ENCODE measurements around the gene LMO2. TPM values are rescaled to one million over a fixed set of nuclear protein-coding genes. Genes with fewer than 3 reads are reported as not detected.

The LMO2 gene
- total RNA-seq, 6 experiments from 2014 or later: 3.6 to 7.6 (median 4.9) TPM

DNA sequence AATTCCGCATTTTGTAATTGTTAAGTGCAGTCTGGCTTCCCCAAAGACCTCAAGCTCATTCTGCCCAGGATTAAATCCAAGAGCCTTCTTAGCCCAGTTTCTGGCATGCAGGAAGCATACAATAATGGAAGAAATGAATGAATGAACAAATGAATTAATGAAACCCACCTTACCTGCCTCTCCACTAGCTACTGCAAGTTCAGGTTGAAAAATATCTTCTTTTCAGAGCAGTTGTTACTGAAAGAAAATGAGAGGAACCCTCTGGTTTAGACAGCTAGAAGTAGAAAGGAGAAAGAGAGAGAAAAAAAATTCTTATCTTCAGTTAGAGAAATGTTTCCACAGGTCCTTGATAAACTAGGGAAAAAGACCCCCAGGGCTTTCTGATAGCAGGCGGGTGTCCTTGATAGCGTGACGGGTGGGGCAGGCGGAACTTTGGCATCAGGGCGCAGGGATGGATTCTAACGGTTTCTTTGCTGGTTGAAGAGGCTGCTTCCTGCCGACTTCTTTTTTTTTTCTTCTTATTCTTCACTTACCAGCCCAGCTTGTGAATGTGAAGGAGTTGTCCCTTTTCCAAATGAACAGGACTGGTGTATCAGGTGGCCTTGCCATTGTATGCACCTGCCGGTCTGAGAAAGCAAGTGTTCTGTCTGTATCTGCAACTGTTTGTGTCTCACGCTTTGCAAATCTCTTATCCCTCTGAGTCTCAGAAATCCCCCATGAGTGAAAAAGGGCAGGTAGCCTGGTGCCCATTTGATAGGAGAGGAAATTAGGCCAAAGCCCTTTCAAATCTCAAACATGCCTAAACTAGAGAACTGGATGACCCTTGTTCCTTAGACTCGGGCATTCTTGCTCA is 10.0 kb downstream of the LMO2 start:
- H3K4me3 ChIP-seq: no peak overlapping the region
- H3K9me3 ChIP-seq: no peaks in the 10 kb centered on the region
- no peak for TF ChIP-seq POLR2A (IDR thresholded peaks at IDR 0.05)
- TF ChIP-seq, protein P1, sequence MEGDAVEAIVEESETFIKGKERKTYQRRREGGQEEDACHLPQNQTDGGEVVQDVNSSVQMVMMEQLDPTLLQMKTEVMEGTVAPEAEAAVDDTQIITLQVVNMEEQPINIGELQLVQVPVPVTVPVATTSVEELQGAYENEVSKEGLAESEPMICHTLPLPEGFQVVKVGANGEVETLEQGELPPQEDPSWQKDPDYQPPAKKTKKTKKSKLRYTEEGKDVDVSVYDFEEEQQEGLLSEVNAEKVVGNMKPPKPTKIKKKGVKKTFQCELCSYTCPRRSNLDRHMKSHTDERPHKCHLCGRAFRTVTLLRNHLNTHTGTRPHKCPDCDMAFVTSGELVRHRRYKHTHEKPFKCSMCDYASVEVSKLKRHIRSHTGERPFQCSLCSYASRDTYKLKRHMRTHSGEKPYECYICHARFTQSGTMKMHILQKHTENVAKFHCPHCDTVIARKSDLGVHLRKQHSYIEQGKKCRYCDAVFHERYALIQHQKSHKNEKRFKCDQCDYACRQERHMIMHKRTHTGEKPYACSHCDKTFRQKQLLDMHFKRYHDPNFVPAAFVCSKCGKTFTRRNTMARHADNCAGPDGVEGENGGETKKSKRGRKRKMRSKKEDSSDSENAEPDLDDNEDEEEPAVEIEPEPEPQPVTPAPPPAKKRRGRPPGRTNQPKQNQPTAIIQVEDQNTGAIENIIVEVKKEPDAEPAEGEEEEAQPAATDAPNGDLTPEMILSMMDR (IDR thresholded peaks at IDR 0.05): no peak
- no peaks in the 10 kb centered on the region for H3K4me1 ChIP-seq
- H3K27me3 ChIP-seq: no peaks in the 10 kb centered on the region
- ATAC-seq (no peak), DNase-seq (no peak)
- intact Hi-C loops (cut with DNase I): no loop called here
- no peaks in the 10 kb centered on the region for H3K36me3 ChIP-seq
- WGBS (ENCODE audit: insufficient coverage, low coverage, low lambda C conversion rate, missing lambda C conversion rate): 51% methylated on average over 11 of the region's 11 CpGs
- no peak overlapping the region for H3K27ac ChIP-seq

DNA sequence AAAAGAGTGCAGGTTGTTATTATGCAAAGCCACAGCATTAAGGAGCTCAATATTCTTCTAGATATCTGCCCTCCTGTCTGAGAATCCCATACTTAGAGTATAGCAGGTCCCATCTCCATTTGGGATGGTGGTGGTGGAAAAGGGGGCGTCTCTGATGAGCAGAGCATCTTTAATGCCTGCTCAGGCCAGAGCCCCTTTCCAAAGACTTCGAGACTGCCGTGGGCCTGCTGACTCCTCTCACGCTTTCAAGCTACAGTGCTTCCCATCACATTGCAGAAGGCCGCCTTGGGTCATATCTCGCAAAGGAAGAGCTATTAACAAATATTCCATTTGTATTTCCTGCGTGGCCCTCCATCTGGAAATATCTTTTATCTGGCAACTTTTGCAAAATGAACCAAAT is 10.9 kb downstream of the LMO2 start:
- intact Hi-C loops (cut with DNase I): no loop called here
- Histone ChIP-seq H3K9me3 (no peaks in the 10 kb centered on the region), H3K4me1 (no peaks in the 10 kb centered on the region), H3K36me3 (no peaks in the 10 kb centered on the region), H3K4me3 (no peak overlapping the region), H3K27me3 (no peaks in the 10 kb centered on the region), H3K27ac (no peak overlapping the region)
- DNase-seq (no peak), ATAC-seq (no peak)
- WGBS (ENCODE audit: insufficient coverage, low coverage, low lambda C conversion rate, missing lambda C conversion rate): 43% methylated on average over 6 of the region's 7 CpGs
- TF ChIP-seq, protein P1 (IDR thresholded peaks at IDR 0.05): no peak
- no peak for TF ChIP-seq POLR2A (IDR thresholded peaks at IDR 0.05)

DNA sequence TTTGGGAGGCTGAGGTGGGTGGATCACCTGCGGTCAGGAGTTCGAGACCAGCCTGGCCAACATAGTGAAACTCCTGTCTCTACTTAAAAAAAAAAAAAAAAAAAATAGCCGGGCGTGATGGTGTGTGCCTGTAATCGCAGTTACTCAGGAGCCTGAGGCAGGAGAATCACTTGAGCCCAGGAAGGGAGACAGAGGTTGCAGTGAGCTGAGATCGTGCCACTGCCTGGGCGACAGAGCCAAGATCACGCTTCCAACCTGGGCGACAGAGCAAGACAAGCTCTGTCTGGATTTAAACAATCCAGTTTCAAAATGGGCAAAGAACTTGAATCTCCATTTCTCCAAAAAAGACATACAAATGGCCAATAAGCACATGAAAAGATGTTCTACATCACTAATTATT is 12.5 kb downstream of the LMO2 start:
- DNase-seq (no peak), ATAC-seq (no peak)
- H3K36me3 ChIP-seq: no peaks in the 10 kb centered on the region
- intact Hi-C loops (cut with DNase I): no loop called here
- H3K27ac ChIP-seq: no peak overlapping the region
- H3K9me3 ChIP-seq: no peaks in the 10 kb centered on the region
- H3K4me3 ChIP-seq: no peak overlapping the region
- no peaks in the 10 kb centered on the region for H3K4me1 ChIP-seq
- no peak for TF ChIP-seq POLR2A (IDR thresholded peaks at IDR 0.05)
- TF ChIP-seq, protein P1 (IDR thresholded peaks at IDR 0.05): no peak
- H3K27me3 ChIP-seq: no peaks in the 10 kb centered on the region
- 83% methylated on average over 4 of the region's 9 CpGs for WGBS (ENCODE audit: insufficient coverage, low coverage, low lambda C conversion rate, missing lambda C conversion rate)

DNA sequence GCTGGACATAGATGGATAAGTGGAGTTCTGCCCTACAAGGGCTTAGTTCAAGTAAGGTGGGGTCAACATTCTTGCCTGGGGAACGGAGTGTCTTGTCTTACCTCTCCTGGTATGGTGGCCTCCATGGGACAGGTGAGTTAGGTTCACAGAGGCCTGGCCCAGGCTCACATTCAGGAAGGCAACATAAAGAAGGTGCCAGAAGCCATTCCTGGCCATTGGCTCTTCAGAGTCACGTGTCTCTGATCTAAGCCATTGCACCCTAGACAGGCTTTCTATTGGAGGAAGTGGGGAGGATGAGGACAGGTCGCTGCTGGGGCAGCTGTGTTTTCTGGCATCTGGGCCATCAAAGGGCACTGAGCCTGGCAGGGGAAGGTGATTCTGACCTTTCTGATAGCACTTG is 14.8 kb downstream of the LMO2 start:
- no peaks in the 10 kb centered on the region for H3K27me3 ChIP-seq
- ATAC-seq (no peak), DNase-seq (no peak)
- WGBS (ENCODE audit: insufficient coverage, low coverage, low lambda C conversion rate, missing lambda C conversion rate): 73% methylated on average over 2 of the region's 3 CpGs
- intact Hi-C loops (cut with DNase I): no loop called here
- H3K27ac ChIP-seq: no peak overlapping the region
- H3K9me3 ChIP-seq: no peaks in the 10 kb centered on the region
- no peaks in the 10 kb centered on the region for H3K4me1 ChIP-seq
- H3K4me3 ChIP-seq: no peak overlapping the region
- TF ChIP-seq POLR2A (IDR thresholded peaks at IDR 0.05): no peak
- TF ChIP-seq, protein P1 (IDR thresholded peaks at IDR 0.05): no peak
- H3K36me3 ChIP-seq: no peaks in the 10 kb centered on the region

All from right lobe of liver (tissue), 6 donors.